ENCODE measurements around the gene TSC22D2.

Gene TSC22D2

DNA sequence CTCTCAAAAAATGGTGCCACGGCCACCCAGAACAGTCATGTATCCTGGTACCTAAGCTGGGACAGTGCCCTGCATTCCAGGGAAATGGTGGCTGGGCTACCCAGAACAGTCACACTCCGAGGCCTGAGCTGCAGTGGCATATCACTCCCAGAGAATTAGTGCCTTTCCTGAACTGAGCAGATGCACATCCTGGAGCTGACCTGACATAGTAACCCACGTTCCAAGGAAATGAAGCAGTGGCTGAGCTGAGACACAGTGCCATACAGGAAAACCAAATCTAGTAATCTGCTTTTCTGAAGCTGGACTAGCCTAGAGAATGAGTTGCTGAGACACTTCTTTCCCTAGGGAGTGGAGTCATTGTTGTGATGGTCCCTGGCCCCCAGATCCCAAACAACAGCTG, 96.4 kb downstream of the TSC22D2 start:
- H3K9me3 ChIP-seq (ENCODE audit: control insufficient read depth in 2 of 2, low read length in 2 of 2) = no peaks in the 10 kb centered on the region
- H3K4me3 ChIP-seq (ENCODE audit: low read length in 2 of 2) = no peak overlapping the region
- H3K27me3 ChIP-seq (ENCODE audit: control insufficient read depth in 1 of 2, insufficient read depth in 2 of 2, low read length in 2 of 2) = peaks cover 0 to 3% of the 10 kb centered on the region in 2 donors
- H3K36me3 ChIP-seq (ENCODE audit: control insufficient read depth in 2 of 2, insufficient read depth in 2 of 2, low read length in 2 of 2) = no peaks in the 10 kb centered on the region
- no peak overlapping the region for H3K9ac ChIP-seq (ENCODE audit: low read length in 2 of 2)
- H3K27ac ChIP-seq (ENCODE audit: low read length) = no peak overlapping the region
- H3K4me1 ChIP-seq (ENCODE audit: control insufficient read depth, insufficient read depth, low read length) = no peaks in the 10 kb centered on the region

GRCh38 chr3:150508401-150508800, 100.3 kb downstream of the TSC22D2 start:
- Histone ChIP-seq H3K9ac (ENCODE audit: low read length in 2 of 2) (no peak overlapping the region), H3K27ac (ENCODE audit: low read length) (no peak overlapping the region), H3K9me3 (ENCODE audit: control insufficient read depth in 2 of 2, low read length in 2 of 2) (no peaks in the 10 kb centered on the region), H3K4me1 (ENCODE audit: control insufficient read depth, insufficient read depth, low read length) (no peaks in the 10 kb centered on the region), H3K36me3 (ENCODE audit: control insufficient read depth in 2 of 2, insufficient read depth in 2 of 2, low read length in 2 of 2) (no peaks in the 10 kb centered on the region), H3K4me3 (ENCODE audit: low read length in 2 of 2) (no peak overlapping the region), H3K27me3 (ENCODE audit: control insufficient read depth in 1 of 2, insufficient read depth in 2 of 2, low read length in 2 of 2) (peaks cover 0 to 3% of the 10 kb centered on the region in 2 donors)

DNA sequence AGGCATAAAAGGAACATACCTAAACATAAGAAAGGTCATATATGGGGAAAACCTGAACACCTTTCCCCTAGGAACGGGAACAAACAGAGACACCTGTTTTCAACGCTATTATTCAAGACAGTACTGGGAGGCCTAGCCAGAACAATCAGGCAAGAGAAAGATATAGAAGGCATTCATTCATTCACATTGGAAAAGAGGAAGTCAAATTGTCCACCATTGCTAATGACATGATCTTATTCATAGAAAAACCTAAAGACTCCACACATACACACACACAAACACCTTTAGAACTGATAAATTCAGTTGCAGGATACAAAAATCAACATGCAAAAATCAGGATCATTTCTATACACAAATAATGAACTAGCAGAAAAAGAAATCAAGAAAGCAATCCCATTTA, 101.7 kb downstream of the TSC22D2 start:
- H3K9ac ChIP-seq (ENCODE audit: low read length in 2 of 2) = no peak overlapping the region
- no peaks in the 10 kb centered on the region for H3K27me3 ChIP-seq (ENCODE audit: control insufficient read depth in 1 of 2, insufficient read depth in 2 of 2, low read length in 2 of 2)
- H3K36me3 ChIP-seq (ENCODE audit: control insufficient read depth in 2 of 2, insufficient read depth in 2 of 2, low read length in 2 of 2) = no peaks in the 10 kb centered on the region
- H3K4me3 ChIP-seq (ENCODE audit: low read length in 2 of 2) = no peak overlapping the region
- no peaks in the 10 kb centered on the region for H3K9me3 ChIP-seq (ENCODE audit: control insufficient read depth in 2 of 2, low read length in 2 of 2)
- no peaks in the 10 kb centered on the region for H3K4me1 ChIP-seq (ENCODE audit: control insufficient read depth, insufficient read depth, low read length)
- no peak overlapping the region for H3K27ac ChIP-seq (ENCODE audit: low read length)

- no peak overlapping the region for H3K9ac ChIP-seq (ENCODE audit: low read length in 2 of 2)
- H3K27me3 ChIP-seq (ENCODE audit: control insufficient read depth in 1 of 2, insufficient read depth in 2 of 2, low read length in 2 of 2) = no peaks in the 10 kb centered on the region
- H3K36me3 ChIP-seq (ENCODE audit: control insufficient read depth in 2 of 2, insufficient read depth in 2 of 2, low read length in 2 of 2) = no peaks in the 10 kb centered on the region
- no peaks in the 10 kb centered on the region for H3K9me3 ChIP-seq (ENCODE audit: control insufficient read depth in 2 of 2, low read length in 2 of 2)
- no peak overlapping the region for H3K27ac ChIP-seq (ENCODE audit: low read length)
- no peak overlapping the region for H3K4me3 ChIP-seq (ENCODE audit: low read length in 2 of 2)
- H3K4me1 ChIP-seq (ENCODE audit: control insufficient read depth, insufficient read depth, low read length) = no peaks in the 10 kb centered on the region
Observed at GRCh38 chr3:150511122-150511821, 103.2 kb downstream of the TSC22D2 start.

GRCh38 chr3:150515210-150515609, 107.1 kb downstream of the TSC22D2 start:
- no peaks in the 10 kb centered on the region for H3K27me3 ChIP-seq (ENCODE audit: control insufficient read depth in 1 of 2, insufficient read depth in 2 of 2, low read length in 2 of 2)
- no peaks in the 10 kb centered on the region for H3K9me3 ChIP-seq (ENCODE audit: control insufficient read depth in 2 of 2, low read length in 2 of 2)
- no peaks in the 10 kb centered on the region for H3K4me1 ChIP-seq (ENCODE audit: control insufficient read depth, insufficient read depth, low read length)
- H3K27ac ChIP-seq (ENCODE audit: low read length) = no peak overlapping the region
- H3K9ac ChIP-seq (ENCODE audit: low read length in 2 of 2) = no peak overlapping the region
- no peak overlapping the region for H3K4me3 ChIP-seq (ENCODE audit: low read length in 2 of 2)
- no peaks in the 10 kb centered on the region for H3K36me3 ChIP-seq (ENCODE audit: control insufficient read depth in 2 of 2, insufficient read depth in 2 of 2, low read length in 2 of 2)

Measured in stomach smooth muscle (tissue), 2 donors.